Neural crest cell (in vitro differentiated cells): ENCODE data around the gene PFDN1. TPM values are rescaled to one million over a fixed set of nuclear protein-coding genes. Genes with fewer than 3 reads are reported as not detected.

Source experiments
- DNase-seq: peaks from one replicate; pipeline ENCODE4 v3.0.0; 2021; ENCODE audit warnings: low read depth, mixed read lengths, low spot score
- H3K27ac Mint-ChIP-seq: one replicate; pipeline ENCODE4 v1.8.0; 2021; ENCODE audit warnings: mild to moderate bottlenecking, mixed read lengths; ENCODE audit not compliant: unreplicated experiment
- H3K27me3 Mint-ChIP-seq: 2 replicates; pipeline ENCODE4 v1.8.0; 2021; ENCODE audit warnings: low read depth, mild to moderate bottlenecking, mixed read lengths
- H3K36me3 Mint-ChIP-seq: 2 replicates; pipeline ENCODE4 v1.8.0; 2021; ENCODE audit warnings: low read depth, mild to moderate bottlenecking, mixed read lengths
- H3K4me1 Mint-ChIP-seq: 2 replicates; pipeline ENCODE4 v1.8.0; 2021; ENCODE audit warnings: mixed read lengths
- H3K4me3 Mint-ChIP-seq: one replicate; pipeline ENCODE4 v1.8.0; 2021; ENCODE audit warnings: mild to moderate bottlenecking, mixed read lengths
- H3K9me3 Mint-ChIP-seq: 2 replicates; pipeline ENCODE4 v1.8.0; 2021; ENCODE audit warnings: mixed read lengths
- CTCF ChIP-seq: fragments of 200-600 bp; sonication (generic); conservative IDR thresholded peaks from 2 replicates; pipeline ENCODE4 v1.5.0; 2021; ENCODE audit warnings: antibody characterized with exemption, mild to moderate bottlenecking
- total RNA-seq: library from RNA; stranded (reverse); gene quantifications from 2 replicates; pipeline ENCODE4 v1.2.1, GENCODE V29; 2021

PFDN1 gene
- total RNA-seq, 1 donor from 2014 or later = 67.0 TPM

GRCh38 chr5:140328036-140328764 is 25.3 kb upstream of the PFDN1 start:
- Mint-ChIP-seq H3K4me3 (no peak overlapping the region), H3K4me1 (peaks cover 25% of the 10 kb centered on the region), H3K36me3 (no peaks in the 10 kb centered on the region), H3K9me3 (no peaks in the 10 kb centered on the region), H3K27me3 (no peaks in the 10 kb centered on the region), H3K27ac (no peak overlapping the region)
- DNase-seq = no peak
- TF ChIP-seq CTCF = no peak

- H3K36me3 Mint-ChIP-seq = no peaks in the 10 kb centered on the region
- no peaks in the 10 kb centered on the region for H3K9me3 Mint-ChIP-seq
- TF ChIP-seq CTCF = no peak
- H3K27me3 Mint-ChIP-seq = no peaks in the 10 kb centered on the region
- DNase-seq = no peak
- H3K4me1 Mint-ChIP-seq = peaks cover 30% of the 10 kb centered on the region
- no peak overlapping the region for H3K4me3 Mint-ChIP-seq
- no peak overlapping the region for H3K27ac Mint-ChIP-seq
Observed at GRCh38 chr5:140327589-140327988, 24.7 kb upstream of the PFDN1 start.

GRCh38 chr5:140325486-140325885 is 22.6 kb upstream of the PFDN1 start:
- no peaks in the 10 kb centered on the region for H3K27me3 Mint-ChIP-seq
- DNase-seq = no peak
- peaks cover 31% of the 10 kb centered on the region for H3K4me1 Mint-ChIP-seq
- H3K36me3 Mint-ChIP-seq = no peaks in the 10 kb centered on the region
- no peak overlapping the region for H3K4me3 Mint-ChIP-seq
- H3K27ac Mint-ChIP-seq = peak overlapping the region; percentile 71
- peaks cover 3% of the 10 kb centered on the region for H3K9me3 Mint-ChIP-seq
- TF ChIP-seq CTCF = no peak

GRCh38 chr5:140324617-140325241 is 21.8 kb upstream of the PFDN1 start:
- H3K4me3 Mint-ChIP-seq = no peak overlapping the region

GRCh38 chr5:140324041-140324600 is 21.2 kb upstream of the PFDN1 start:
- H3K4me3 Mint-ChIP-seq = no peak overlapping the region

More at GRCh38 chr5:140324617-140325241, 21.8 kb upstream of the PFDN1 start:
- DNase-seq = no peak
- Mint-ChIP-seq H3K4me1 (peaks cover 30% of the 10 kb centered on the region), H3K27ac (no peak overlapping the region), H3K36me3 (no peaks in the 10 kb centered on the region), H3K27me3 (no peaks in the 10 kb centered on the region), H3K9me3 (peaks cover 3% of the 10 kb centered on the region)
- no peak for TF ChIP-seq CTCF

More at GRCh38 chr5:140324041-140324600, 21.2 kb upstream of the PFDN1 start:
- Mint-ChIP-seq H3K27ac (peak overlapping the region; percentile 48), H3K9me3 (peaks cover 3% of the 10 kb centered on the region), H3K4me1 (peaks cover 25% of the 10 kb centered on the region), H3K27me3 (no peaks in the 10 kb centered on the region), H3K36me3 (no peaks in the 10 kb centered on the region)
- TF ChIP-seq CTCF = no peak
- DNase-seq = no peak
